A673 (cell line): Measurements from ENCODE around the gene CASZ1. TPM values are rescaled to one million over a fixed set of nuclear protein-coding genes. Genes with fewer than 3 reads are reported as not detected.

Experiments
- BruUV-seq: library from RNA; stranded (reverse); fragments of 400-500 nt; replicated peaks from 2 replicates; lab custom pipeline; 2021; lab: Mats Ljungman, UMichigan
- CTCF ChIA-PET: fragments of 300-600 bp; sonication (Branson Sonifier 250); formaldehyde crosslinking; loops from one replicate; lab custom pipeline; 2022; ENCODE audit warnings: antibody characterized with exemption; lab: Charles Lee
- POLR2A ChIA-PET: fragments of 300-600 bp; sonication (Branson Sonifier 250); formaldehyde crosslinking; loops from one replicate; lab custom pipeline; 2022; ENCODE audit warnings: antibody characterized with exemption; ENCODE audit not compliant: low non-redundant PET; lab: Charles Lee
- DNase-seq: peaks from one replicate; pipeline ENCODE4 v3.0.0-alpha.2; 2015; ENCODE audit warnings: low spot score
- H3K27ac ChIP-seq: fragments of 200-600 bp; sonication (generic); 2 replicates; pipeline ENCODE4 v1.5.1; 2016; ENCODE audit warnings: mixed run types, low read depth, mild to moderate bottlenecking, mixed read lengths, antibody characterized with exemption, low read length; ENCODE audit not compliant: poor library complexity, severe bottlenecking
- H3K27me3 ChIP-seq: fragments of 200-600 bp; sonication (generic); replicated peaks from 2 replicates; pipeline ENCODE4 v1.6.1; 2017; ENCODE audit warnings: mixed run types, low read depth, mild to moderate bottlenecking, mixed read lengths, antibody characterized with exemption, low read length; ENCODE audit not compliant: insufficient read depth, poor library complexity
- H3K36me3 ChIP-seq: fragments of 200-600 bp; sonication (generic); 2 replicates; pipeline ENCODE4 v1.6.1; 2016; ENCODE audit warnings: mixed run types, mild to moderate bottlenecking, mixed read lengths, antibody characterized with exemption, low read length; ENCODE audit not compliant: insufficient read depth, poor library complexity, severe bottlenecking
- H3K4me1 ChIP-seq: fragments of 200-600 bp; sonication (generic); 2 replicates; pipeline ENCODE4 v1.6.1; 2017; ENCODE audit warnings: mixed run types, mild to moderate bottlenecking, mixed read lengths, antibody characterized with exemption, low read length; ENCODE audit not compliant: insufficient read depth, poor library complexity, severe bottlenecking
- H3K4me3 ChIP-seq: fragments of 200-600 bp; sonication (generic); 2 replicates; pipeline ENCODE4 v1.5.1; 2016; ENCODE audit warnings: low read depth, mixed run types, mild to moderate bottlenecking, mixed read lengths, low read length; ENCODE audit not compliant: poor library complexity, severe bottlenecking
- H3K9me3 ChIP-seq: fragments of 200-600 bp; sonication (generic); 2 replicates; pipeline ENCODE4 v1.6.1; 2016; ENCODE audit warnings: mixed run types, low read depth, mild to moderate bottlenecking, mixed read lengths, antibody characterized with exemption, low read length; ENCODE audit not compliant: poor library complexity, severe bottlenecking
- CTCF ChIP-seq: fragments of 300-800, 200-600 bp; sonication (generic); conservative IDR thresholded peaks from 2 replicates; pipeline ENCODE4 v1.5.1; 2017; ENCODE audit warnings: low read depth, mild to moderate bottlenecking, antibody characterized with exemption, low read length, moderate library complexity, mixed read lengths
- EZH2 ChIP-seq: fragments of 200-600 bp; sonication (generic); IDR thresholded peaks from 2 replicates; pipeline ENCODE4 v1.6.1; 2017; ENCODE audit warnings: borderline replicate concordance, low read depth, mild to moderate bottlenecking, mixed read lengths, antibody characterized with exemption, low read length; ENCODE audit not compliant: poor library complexity, severe bottlenecking
- intact Hi-C: fragments of 100-400 bp; cut with micrococcal nuclease; formaldehyde crosslinking; loops from one replicate; pipeline ENCODE4 v1.10.0; 2022; ENCODE audit not compliant: unreplicated experiment
- total RNA-seq: library from RNA; stranded (reverse); gene quantifications from 2 replicates; pipeline ENCODE4 v1.2.3, GENCODE V29; 2021

The CASZ1 gene
- total RNA-seq, 1 experiment from 2014 or later: 1.9 TPM

GRCh38 chr1:10691075-10691739, 105.2 kb downstream of the CASZ1 start:
- Histone ChIP-seq H3K27ac (no peak overlapping the region), H3K9me3 (no peaks in the 10 kb centered on the region), H3K4me1 (peaks cover 19% of the 10 kb centered on the region), H3K4me3 (no peak overlapping the region), H3K27me3 (no peaks in the 10 kb centered on the region), H3K36me3 (no peaks in the 10 kb centered on the region)
- ChIA-PET POLR2A (interaction anchor here (0.7 kb wide), 1 partner anchor 11 kb away, joined by 8 read pairs; no protein-coding TSS in a partner anchor), CTCF (no interaction called here)
- TF ChIP-seq EZH2 (no peak), CTCF (no peak)
- DNase-seq: no peak
- intact Hi-C loops: no loop called here
- no TSS peak for BruUV-seq

GRCh38 chr1:10690484-10690883, 106.0 kb downstream of the CASZ1 start:
- CTCF ChIA-PET: no interaction called here
- TF ChIP-seq EZH2: no peak
- TF ChIP-seq CTCF: no peak
- no peaks in the 10 kb centered on the region for H3K9me3 ChIP-seq
- BruUV-seq: no TSS peak
- intact Hi-C loops: no loop called here
- H3K27me3 ChIP-seq: no peaks in the 10 kb centered on the region
- POLR2A ChIA-PET: interaction anchor here (0.7 kb wide), 1 partner anchor 11 kb away, joined by 8 read pairs; no protein-coding TSS in a partner anchor
- H3K27ac ChIP-seq: no peak overlapping the region
- no peak for DNase-seq
- H3K36me3 ChIP-seq: no peaks in the 10 kb centered on the region
- no peak overlapping the region for H3K4me3 ChIP-seq
- H3K4me1 ChIP-seq: peaks cover 19% of the 10 kb centered on the region

GRCh38 chr1:10688409-10688786, 108.0 kb downstream of the CASZ1 start:
- Histone ChIP-seq H3K4me3 (no peak overlapping the region), H3K27ac (peak overlapping the region; percentile 4), H3K36me3 (no peaks in the 10 kb centered on the region), H3K4me1 (peaks cover 19% of the 10 kb centered on the region), H3K27me3 (no peaks in the 10 kb centered on the region), H3K9me3 (no peaks in the 10 kb centered on the region)
- ChIA-PET CTCF (no interaction called here), POLR2A (no interaction called here)
- intact Hi-C loops: no loop called here
- TF ChIP-seq CTCF (no peak), EZH2 (no peak)
- no peak for DNase-seq
- no TSS peak for BruUV-seq
